ENCODE results near the gene PDE5A.

The PDE5A gene

DNA sequence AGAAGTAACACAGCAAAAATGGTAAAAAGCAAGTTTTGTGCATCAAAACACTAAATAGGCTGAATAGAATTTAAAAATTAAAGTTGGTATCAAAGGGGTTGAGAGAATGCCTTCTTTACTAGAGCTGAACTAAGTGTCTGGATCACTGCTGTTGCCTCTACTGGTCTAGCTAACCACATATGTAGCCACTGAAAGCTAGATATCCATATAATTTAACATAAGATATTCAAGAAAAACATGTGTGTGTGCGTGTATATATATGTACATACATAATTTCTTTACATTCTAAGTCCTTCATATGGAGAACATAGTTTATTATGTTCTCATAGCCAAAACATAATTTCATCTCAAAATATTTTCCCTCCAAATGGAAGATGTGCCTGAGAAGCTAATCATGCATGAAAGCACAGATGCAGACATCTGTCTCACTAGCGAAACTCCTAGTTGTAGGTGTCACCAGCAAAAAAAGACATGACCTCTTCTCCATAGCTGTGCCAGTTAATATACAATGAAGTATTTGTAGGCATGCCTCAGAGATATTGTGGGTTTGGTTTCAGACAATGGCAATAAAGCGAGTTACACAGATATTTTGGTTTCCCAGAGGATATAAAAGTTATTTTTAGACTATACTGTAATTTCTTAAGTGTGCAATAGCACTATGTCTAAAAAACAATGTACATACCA, 47.3 kb downstream of the PDE5A start:
- TF ChIP-seq, protein P1, sequence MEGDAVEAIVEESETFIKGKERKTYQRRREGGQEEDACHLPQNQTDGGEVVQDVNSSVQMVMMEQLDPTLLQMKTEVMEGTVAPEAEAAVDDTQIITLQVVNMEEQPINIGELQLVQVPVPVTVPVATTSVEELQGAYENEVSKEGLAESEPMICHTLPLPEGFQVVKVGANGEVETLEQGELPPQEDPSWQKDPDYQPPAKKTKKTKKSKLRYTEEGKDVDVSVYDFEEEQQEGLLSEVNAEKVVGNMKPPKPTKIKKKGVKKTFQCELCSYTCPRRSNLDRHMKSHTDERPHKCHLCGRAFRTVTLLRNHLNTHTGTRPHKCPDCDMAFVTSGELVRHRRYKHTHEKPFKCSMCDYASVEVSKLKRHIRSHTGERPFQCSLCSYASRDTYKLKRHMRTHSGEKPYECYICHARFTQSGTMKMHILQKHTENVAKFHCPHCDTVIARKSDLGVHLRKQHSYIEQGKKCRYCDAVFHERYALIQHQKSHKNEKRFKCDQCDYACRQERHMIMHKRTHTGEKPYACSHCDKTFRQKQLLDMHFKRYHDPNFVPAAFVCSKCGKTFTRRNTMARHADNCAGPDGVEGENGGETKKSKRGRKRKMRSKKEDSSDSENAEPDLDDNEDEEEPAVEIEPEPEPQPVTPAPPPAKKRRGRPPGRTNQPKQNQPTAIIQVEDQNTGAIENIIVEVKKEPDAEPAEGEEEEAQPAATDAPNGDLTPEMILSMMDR (conservative IDR thresholded peaks at IDR 0.05), result no peak
- H3K27ac ChIP-seq, result no peak overlapping the region

DNA sequence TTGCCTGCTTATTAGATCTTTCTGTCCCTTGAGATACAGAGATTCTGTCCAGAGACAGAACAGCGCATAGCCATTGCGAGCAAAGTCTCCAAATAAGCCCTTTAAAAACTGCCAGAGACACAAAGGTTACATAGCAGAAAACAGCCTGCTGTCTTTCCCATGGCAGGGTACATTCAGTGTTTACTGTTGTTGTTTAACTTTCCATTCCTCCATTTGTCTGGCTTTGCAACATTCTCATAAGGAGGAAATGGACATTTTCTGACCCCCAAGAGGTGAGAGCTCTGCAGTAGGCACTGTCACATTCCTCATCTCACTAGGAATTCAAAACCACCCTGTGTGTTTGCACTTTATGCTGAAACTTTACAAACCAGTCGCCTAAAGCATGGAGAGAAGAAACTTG, 48.3 kb downstream of the PDE5A start:
- TF ChIP-seq, protein P1 (conservative IDR thresholded peaks at IDR 0.05), result no peak
- no peak overlapping the region for H3K27ac ChIP-seq

DNA sequence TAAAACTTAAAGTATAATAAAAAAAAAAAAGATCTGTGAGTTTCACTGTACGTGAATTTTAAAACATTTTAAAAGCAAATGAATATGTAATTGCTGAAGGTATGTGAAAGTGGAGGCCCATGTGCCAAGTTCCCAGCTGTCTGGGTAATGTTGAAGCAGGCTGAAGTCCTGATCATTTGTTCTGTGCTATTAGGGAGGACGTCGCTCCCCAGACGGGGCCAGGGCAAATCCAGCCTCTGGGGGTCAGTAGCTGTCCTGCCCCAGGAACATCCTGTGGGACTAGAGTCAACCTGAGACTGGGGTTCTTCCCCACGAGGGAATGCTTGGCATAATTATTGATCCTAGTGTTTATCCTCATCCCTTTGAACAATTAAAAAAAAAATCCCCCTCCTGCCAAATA, 48.8 kb downstream of the PDE5A start:
- no peak overlapping the region for H3K27ac ChIP-seq
- TF ChIP-seq, protein P1 (conservative IDR thresholded peaks at IDR 0.05), result no peak

DNA sequence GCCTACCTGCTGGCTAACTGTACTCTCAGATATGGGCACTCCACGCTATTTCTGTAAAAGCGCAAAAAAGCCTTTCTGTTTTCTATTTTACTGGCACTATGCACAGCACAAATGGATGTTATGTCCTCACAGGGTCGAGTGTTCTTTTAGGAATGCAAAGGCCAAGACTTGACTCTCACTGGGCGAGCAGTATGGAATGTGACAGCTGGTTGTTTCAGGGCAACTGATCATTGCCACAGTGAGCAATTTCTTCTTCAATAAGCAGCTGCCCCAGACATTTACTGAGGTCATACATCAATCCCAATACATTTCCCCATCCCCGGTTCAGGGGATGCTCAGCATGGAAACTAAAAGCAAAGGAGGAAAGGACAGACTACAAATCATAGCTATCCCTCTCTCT, 58.2 kb downstream of the PDE5A start:
- TF ChIP-seq, protein P1 (conservative IDR thresholded peaks at IDR 0.05), result no peak

DNA sequence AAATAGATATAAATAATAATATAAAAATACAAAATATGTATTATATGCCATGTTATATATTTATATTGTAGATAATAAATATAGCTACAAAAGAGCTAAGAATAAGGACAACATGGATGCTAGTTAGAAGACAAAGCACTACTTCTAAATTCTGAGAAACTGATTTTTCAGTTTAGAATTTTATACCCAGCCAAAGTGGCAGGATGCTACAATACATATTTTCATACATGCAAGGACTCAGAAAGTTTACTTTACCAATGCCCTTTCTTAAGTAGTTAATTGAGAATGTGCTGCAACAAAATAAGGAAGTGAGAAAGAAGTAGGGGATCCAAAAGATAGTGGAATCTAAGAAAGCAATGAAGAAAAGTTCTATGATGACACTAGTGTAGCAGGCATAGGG, 64.5 kb downstream of the PDE5A start:
- no peak overlapping the region for H3K27ac ChIP-seq
- TF ChIP-seq, protein P1 (conservative IDR thresholded peaks at IDR 0.05), result no peak

More for the DNA sequence above, 58.2 kb downstream of the PDE5A start:
- H3K27ac ChIP-seq, result no peak overlapping the region

DNA sequence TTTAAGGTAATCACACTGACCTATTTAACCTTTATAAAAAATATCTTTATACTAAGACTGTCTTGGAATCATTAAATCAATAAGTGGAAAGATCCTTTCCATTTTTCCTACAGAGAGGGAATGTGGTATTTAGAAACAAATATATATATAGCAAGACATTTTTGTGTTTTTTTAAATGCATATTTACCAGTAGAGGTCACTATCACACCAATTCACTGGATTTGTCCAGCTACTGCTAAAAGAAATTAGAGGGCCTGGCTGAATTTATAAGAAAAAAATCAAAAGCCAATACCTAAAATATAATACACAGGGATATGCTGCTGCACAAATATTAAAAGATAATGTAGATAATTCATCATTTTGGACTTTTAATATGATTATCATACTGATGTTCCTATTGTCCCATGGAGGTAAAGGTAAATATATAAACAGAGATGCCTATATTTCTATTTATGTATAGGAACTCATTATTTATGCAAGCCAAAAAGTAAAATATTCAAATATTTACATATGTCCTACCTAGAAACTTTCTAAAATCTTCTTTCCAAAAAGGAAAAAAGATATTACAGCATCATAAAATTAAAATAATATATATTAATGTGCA, 69.5 kb downstream of the PDE5A start:
- H3K27ac ChIP-seq, result no peak overlapping the region
- TF ChIP-seq, protein P1 (conservative IDR thresholded peaks at IDR 0.05), result peak; percentile 75

DNA sequence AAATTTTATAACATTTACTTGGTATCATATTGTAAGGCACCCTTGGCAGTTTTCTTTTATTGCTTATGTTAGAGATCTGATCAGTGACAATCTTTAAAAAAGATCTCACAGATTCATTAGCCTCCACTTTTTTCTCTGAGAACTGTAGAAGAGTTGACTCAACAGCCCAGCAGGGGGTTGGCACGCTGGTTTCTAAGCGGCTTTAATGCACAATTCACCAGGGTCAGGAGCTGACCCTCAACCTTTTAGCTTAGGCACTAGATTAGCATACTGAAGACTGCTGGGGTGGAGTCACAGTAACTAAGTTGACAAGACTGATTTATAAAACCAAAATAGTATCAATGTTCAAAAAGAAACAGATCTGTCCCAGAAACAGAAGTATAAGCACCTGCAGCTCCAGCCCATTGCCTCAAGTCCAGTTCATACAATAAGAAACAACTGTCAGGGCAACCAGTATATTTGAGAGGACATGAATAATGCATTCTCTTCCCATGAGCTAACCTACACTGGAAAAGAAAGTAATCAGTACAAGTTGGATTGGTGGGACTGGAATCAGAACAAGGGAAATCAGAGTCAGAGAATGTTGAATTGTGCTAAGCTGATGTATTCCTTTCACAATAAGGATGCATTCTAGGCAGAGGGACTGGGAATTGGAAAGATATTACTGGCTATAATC, 77.6 kb downstream of the PDE5A start:
- H3K27ac ChIP-seq, result no peak overlapping the region
- TF ChIP-seq, protein P1 (conservative IDR thresholded peaks at IDR 0.05), result no peak

Data from VCaP (cell line).